ENCODE measurements around the gene EHBP1.

Gene EHBP1

GRCh38 chr2:62884514-62884913, 179.0 kb downstream of the EHBP1 start:
- no peak for DNase-seq (ENCODE audit: low spot score)

- no peak for DNase-seq (ENCODE audit: low spot score)
These were observed 189.6 kb downstream of the EHBP1 start for GRCh38 chr2:62894966-62895631.

- no peak for DNase-seq (ENCODE audit: low spot score)
These were observed 190.1 kb downstream of the EHBP1 start for GRCh38 chr2:62895632-62896009.

GRCh38 chr2:62897187-62897827, 191.8 kb downstream of the EHBP1 start:
- DNase-seq (ENCODE audit: low spot score): no peak

- no peak for DNase-seq (ENCODE audit: low spot score)
These were observed 198.8 kb downstream of the EHBP1 start for GRCh38 chr2:62904344-62904743.

GRCh38 chr2:62908145-62908544, 202.6 kb downstream of the EHBP1 start:
- no peak for DNase-seq (ENCODE audit: low spot score)

- no peak for DNase-seq (ENCODE audit: low spot score)
These were observed 207.8 kb downstream of the EHBP1 start for GRCh38 chr2:62913311-62913710.

GRCh38 chr2:62919041-62919440, 213.5 kb downstream of the EHBP1 start:
- DNase-seq (ENCODE audit: low spot score): no peak

- DNase-seq (ENCODE audit: low spot score): no peak
These were observed 214.6 kb downstream of the EHBP1 start for GRCh38 chr2:62920070-62920469.

GRCh38 chr2:62923242-62923641, 217.7 kb downstream of the EHBP1 start:
- DNase-seq (ENCODE audit: low spot score): no peak

GRCh38 chr2:62923881-62924280, 218.4 kb downstream of the EHBP1 start:
- DNase-seq (ENCODE audit: low spot score): no peak

- DNase-seq (ENCODE audit: low spot score): no peak
These were observed 222.5 kb downstream of the EHBP1 start for GRCh38 chr2:62928015-62928414.

- no peak for DNase-seq (ENCODE audit: low spot score)
These were observed 226.0 kb downstream of the EHBP1 start for GRCh38 chr2:62931536-62931935.

GRCh38 chr2:62933398-62933917, 227.9 kb downstream of the EHBP1 start:
- no peak for DNase-seq (ENCODE audit: low spot score)

- no peak for DNase-seq (ENCODE audit: low spot score)
These were observed 229.0 kb downstream of the EHBP1 start for GRCh38 chr2:62934517-62934916.

GRCh38 chr2:62938126-62938525, 232.6 kb downstream of the EHBP1 start:
- no peak for DNase-seq (ENCODE audit: low spot score)

GRCh38 chr2:62939735-62940491, 234.4 kb downstream of the EHBP1 start:
- no peak for DNase-seq (ENCODE audit: low spot score)

- DNase-seq (ENCODE audit: low spot score): no peak
These were observed 235.2 kb downstream of the EHBP1 start for GRCh38 chr2:62940697-62941096.

- DNase-seq (ENCODE audit: low spot score): no peak
These were observed 235.9 kb downstream of the EHBP1 start for GRCh38 chr2:62941413-62941812.

GRCh38 chr2:62944362-62944761, 238.8 kb downstream of the EHBP1 start:
- DNase-seq (ENCODE audit: low spot score): no peak

GRCh38 chr2:62947403-62947802, 241.9 kb downstream of the EHBP1 start:
- DNase-seq (ENCODE audit: low spot score): no peak

- no peak for DNase-seq (ENCODE audit: low spot score)
These were observed 251.1 kb downstream of the EHBP1 start for GRCh38 chr2:62956651-62957050.

GRCh38 chr2:62958206-62958605, 252.7 kb downstream of the EHBP1 start:
- no peak for DNase-seq (ENCODE audit: low spot score)
